MV-4-11 (cell line): ENCODE results near the gene RBM38.
A peak's percentile ranks its signal among the peaks of the same experiment; 100 is the strongest.

Source experiments
- DNase-seq: peaks from one replicate; lab custom pipeline; 2025; lab: John Stamatoyannopoulos, UW

Gene RBM38

DNA sequence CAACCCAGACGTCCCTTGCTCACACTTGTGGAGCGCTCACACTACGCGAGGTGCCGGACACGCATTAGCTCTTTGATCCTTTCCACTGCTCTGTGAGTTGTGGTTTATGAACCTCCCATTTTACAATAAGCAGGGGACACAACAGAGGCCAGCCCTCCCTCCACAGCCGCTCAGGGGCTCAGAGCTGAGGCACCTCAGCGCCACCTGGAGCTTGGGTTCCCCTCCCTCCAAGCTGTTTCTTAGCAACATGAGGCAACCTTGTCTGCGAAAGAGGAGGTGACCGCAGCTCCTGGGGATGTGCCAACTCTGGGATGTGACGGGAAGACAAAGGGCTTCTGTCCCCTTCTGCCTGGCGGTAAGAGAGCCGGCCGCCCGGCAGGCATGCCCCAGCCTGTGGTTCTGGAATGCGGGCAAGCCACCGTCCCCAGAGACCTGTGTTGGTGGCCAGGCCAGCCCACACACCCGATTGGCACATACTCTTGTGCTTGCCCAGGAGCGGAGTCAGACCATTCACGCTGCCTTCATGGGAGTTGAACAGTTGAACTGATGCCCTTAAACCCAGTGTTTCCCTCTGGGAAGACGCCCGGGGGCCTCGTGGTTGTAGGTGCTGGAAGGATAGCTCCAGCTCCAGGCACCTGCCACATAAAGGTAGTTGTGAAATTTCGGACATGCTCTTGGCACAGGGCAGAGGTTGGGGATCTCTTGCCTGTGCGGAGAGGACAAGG, 44.5 kb downstream of the RBM38 start:
- DNase-seq: peak; percentile 85

DNA sequence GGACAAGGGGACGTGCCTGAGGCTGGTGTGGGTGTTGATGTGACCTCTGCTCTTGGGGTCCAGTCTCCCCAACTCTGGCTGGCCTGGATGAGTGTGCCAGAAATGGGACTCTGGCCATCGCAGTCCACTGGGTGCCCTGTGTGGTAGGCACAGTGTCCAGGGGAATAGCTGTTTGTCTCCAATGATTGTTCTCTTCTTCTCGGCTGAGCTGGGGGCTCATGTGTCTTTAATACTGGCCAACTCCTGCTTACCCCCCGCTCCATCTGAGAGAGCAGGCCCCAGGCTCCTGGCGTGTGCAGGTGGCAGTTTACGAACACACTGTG, 45.0 kb downstream of the RBM38 start:
- DNase-seq: no peak

DNA sequence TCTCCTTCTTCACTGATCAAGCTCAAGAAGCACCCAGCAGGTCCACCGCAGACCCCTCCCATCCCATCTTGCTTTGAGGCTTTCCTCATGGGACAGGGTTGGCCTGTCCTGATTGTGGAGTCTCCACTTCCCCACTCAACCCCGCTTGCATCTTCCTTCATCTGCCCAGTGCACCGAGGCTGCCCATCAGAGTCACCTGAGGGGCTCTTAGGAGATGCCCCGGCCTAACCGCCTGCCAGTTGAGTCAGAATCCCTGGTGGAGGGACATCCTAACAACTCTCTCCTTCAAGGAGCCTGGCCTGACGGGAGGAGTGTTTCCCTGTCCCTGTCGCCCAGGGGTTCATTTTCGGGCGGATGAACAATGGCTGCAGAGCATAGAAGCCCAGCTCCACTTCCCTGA, 46.1 kb downstream of the RBM38 start:
- DNase-seq: no peak

DNA sequence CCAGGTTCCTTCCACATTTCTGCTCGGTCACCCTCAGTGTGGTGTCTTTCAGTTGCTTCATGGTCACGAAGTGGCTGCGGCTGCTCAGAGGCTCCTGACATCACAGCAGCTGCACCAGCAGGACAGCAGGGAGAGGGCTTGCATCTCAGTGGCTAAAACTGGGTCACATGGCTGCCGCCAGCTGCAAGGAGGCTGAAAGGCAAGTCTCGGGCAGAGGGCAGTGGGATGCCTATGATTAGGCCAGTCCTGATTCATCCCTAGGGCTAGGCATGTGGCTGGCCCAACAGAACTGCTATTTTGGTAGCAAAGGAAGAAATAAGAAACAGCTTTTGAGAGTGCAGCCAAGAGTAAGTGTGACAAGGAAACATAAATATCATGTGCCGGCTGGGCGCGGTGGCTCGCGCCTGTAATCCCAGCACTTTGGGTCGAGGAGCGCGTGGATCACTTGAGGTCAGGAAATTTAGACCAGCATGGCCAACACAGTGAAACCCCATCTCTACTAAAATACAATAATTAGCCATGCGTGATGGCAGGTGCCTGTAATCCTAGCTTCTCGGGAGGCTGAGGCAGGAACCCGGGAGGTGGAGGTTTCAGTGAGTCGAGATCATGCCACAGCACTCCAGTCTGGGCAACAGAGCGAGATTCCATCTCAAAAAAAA, 46.6 kb downstream of the RBM38 start:
- DNase-seq: no peak

DNA sequence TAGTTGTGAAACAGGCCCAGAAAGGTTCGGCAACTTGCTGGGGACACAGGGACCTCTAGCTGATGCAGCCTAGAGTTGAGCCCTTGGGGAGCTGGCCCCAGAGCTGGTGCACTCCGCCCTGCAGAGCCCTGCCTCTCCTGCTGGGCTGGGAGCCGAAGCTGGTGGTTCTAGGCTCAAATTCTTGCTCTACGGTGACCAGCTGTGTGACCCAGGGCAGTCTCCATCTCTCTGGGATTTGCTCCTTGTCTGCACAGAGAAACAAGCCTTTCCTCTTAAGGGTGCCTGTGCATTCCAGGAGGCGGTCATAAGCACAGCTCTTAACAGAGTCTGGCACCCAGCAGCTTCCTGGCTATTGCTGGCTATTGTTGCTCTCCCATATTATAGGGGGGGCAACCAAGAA, 47.4 kb downstream of the RBM38 start:
- no peak for DNase-seq

DNA sequence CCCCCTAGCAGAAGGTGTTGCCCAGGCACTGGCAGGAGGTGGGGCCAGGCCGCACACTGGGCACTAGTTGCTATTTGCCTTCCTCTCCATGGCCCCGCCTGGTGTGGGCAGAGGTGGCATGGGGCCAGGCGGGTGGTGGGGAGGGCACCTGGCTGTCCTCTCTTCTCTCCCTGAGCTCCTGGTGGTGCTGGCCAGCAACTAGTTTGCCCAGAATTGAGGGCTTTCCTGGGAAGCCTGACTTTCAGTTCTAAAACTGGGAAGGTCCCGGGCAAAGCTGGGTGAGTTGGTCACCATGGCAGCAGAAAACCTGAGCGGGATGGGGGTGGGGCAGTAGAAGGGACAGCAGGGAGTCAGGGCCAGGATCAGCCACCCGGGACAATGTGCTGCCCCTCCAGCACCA, 48.2 kb downstream of the RBM38 start:
- no peak for DNase-seq

DNA sequence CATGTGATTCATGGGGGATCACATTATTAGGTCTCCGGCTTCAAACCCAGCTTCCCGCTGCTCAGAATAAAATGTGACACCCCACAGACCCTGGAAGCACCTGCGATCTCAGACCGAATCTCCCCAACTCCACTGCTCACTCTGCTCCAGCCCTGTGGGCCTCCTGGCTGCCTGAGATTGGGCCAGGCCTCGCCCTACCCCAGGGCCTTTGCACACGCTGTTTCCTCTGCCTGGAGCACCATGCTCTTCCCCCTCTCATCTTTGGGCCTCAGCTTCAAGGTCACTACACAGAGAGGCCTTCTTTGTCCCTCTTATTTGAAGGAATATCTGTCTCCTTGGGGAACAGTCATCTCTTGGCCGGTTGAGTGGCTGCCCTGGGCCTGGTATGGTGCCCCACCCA, 48.8 kb downstream of the RBM38 start:
- no peak for DNase-seq

DNA sequence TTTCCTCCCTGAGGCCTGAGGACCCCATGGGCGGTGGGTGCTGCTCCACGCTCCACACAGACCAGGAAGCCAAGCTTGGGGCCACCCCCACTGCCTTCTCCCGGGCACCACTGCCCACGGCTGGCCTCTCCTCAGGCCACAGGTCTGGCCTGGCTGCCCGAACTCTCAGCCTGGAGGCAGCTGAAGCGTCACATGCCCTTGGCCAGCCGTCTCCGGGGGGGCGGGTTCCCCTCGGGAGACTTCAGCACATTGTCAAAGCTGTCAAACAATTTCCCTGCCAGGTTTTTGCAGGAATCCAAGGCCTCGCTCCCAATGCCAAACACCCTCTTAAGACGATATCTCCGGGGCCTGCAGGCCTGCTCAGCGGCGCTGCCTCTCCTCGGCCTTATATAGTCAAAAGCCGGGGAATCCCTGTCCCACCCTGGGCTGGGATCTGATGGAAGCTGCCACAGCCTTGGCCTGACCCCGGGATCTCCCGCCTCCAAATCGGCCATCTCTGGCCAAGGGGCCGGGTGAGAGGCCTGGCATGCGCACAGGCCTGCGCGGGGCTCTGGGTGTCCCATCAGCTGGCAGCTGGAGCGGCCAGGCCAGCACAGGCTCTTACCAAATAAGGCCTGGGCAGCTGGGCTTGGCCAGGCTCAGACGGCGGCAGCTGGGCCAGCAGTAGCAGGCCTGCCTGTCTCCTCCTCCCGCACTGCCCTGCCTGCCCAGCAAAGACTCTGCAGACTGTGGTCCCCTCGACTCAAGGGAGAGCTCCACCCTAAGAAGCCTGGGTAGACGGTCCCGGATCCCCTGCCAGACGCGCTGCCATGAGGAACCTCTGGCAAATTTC, 49.7 kb downstream of the RBM38 start:
- no peak for DNase-seq

DNA sequence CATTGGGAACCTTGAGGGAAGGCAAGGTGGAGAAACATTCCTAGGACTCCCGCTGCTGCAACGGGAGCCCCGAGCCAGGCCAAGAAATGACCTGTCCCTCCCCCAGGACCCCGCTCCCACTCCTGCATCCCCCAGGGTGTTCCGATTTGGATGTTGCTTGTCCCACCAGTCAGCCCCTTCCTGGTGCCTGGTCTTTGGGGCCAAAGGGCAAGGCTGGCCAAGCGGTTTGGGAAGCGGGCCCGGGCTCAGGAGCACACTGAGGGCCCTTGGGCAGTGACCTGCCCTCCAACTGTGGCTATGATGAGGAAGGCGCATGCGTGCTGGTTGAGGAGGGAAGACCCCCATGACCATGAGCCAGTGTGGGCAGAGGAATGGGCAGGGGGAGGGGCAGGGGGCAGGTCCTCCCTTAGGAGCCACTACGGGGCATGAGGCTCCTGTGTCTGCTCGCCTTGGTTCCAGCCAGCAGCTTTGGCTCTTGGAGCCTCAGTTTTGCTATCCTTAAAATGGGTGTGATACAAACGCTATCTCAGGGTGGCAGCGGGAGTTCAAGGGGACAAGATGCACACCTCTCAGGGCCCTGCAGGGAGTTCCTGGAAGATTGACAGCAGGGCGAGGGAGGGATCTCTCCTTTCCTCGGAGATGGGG, 50.4 kb downstream of the RBM38 start:
- DNase-seq: no peak

DNA sequence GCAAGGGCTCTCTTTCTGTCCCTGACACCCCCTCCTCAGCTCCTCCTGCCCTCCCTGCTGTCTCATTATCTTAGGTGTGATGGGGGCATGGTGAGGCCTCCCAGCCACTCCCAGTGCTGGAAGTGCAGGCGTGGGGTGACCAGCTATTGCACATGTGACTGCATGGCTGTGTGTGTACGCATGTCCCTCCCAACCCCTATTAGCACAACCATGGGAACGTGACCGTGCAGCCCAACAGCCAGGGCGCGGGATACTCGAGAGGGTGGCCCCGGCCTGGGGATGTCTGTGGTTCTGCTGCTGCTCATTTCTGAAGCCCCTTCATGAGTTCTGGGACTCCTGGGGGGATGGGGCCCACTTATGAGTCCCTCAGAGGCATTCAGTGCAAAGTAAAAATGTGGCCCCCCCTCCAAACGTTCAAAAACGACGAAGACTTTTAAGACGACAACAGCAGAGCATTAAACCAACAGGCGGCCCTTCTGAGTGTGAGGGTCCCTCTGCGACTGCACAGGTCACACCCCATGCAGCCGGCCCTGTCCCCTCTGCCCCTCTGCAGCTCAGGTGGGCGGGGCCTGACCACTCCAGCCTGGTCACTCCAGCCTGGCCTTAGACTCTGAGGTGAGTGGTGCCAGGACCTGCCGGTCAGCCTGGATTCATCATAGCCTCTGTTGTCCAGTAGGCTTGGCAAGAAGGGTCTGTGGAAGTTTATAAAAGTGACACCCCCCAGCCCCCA, 51.1 kb downstream of the RBM38 start:
- DNase-seq: no peak

DNA sequence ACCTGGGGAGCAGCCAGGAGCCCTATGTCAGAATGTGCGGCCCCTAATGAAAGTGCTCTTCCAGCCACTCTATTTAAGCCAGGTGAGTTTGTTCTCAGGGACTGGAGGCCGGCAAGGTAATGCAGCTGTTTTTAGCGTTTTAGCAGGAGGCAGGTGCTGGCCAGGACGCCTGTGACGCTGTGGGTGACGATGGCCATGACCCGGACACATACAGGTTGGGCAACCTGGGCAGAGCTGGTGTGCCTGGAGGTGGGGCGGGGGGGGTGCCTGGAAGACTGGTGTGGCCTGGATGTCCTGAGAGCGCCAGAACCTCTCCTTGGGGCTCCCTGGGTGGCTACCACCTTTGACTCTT, 51.7 kb downstream of the RBM38 start:
- DNase-seq: no peak

DNA sequence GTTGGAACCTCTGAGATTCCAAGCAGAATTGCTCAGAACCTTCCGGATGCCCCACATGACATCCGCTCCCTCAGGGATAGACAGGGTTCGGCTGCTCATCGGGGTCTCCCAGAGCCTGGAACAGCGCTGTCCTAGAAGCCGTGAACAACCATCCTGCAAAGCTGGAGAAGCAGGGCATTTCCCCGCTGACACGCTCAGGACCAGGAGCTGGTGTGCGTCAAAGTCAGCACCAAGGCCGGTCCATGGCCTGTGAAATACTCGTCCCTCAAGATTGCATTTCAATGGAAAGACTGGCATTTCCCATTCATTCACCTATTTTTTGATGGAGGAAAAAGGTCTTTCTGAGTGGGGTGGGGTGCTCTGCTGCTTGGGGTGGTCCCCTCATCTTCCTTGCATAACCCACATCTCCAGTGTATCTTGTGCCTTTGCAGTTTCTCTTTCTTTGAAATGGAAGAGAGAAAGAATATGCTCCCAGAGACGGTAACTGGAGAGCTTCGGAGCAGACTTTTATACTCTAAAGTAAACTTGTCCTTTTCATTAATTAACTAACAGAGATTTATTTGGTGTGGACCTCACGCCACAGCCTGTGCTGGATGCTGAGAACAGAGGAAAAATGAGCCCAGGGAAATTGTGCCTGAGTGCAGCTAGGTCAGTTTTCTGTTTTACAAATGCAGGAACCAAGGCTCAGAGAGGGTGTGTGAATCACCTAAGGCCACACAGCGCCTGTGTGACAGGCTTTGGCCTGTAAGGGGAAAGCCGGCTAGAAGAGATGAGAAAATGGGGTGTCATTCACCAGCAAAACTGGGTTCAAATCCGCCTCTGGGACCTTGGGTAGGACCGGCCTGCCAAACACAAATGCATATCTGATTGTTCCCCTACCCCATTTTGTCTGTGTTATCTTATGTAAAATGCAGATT, 52.4 kb downstream of the RBM38 start:
- no peak for DNase-seq

DNA sequence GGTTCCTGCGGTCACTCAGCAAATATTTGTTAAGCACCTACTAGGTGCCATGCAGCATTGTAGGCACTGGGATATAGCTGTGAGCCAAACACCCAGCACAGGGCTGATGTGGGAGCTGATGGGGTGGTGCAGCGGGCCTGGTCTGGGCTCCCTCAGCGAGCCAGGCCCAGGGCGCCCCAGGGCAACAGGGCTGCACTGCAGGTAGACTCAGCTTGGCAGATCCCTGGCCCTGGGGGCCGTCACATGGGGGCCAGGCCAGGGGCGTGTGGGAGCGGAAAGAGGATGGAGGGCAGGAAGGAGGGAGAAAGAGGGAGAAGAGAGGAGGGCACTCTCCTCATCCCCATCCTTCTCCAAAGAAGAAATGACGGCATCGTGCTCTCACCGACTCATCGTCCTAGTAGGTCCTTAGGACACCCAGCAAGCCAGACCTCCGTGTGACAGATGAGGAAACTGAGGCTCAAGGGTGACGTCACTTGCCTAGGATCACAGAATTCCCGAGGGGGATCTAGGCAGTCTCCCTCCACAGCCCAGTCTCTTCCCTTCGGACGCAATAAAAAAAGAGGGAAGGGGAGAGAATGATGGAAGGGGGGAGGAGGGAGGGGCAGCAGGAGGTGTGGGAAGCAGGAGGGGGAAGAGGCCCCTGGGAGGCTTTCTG, 53.3 kb downstream of the RBM38 start:
- no peak for DNase-seq

DNA sequence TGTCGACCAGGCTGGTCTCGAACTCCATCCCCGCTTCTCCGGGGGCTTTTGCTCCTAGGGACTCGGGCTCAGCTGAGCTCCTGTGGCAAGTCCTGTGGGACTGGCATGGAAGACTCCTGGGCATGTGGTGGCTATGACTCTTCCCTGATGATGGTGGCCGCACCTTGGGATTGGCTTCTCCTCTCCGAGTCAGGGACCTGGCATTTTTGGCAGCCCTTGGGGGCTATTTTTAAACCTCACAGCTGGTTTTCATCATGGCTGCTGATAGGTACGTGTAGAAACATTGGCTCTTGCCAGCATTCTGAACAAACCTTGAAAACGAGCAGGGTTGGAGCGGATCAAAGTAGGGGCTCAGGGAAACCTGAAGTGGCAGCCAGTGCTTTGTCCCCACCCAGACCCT, 54.1 kb downstream of the RBM38 start:
- DNase-seq: no peak

DNA sequence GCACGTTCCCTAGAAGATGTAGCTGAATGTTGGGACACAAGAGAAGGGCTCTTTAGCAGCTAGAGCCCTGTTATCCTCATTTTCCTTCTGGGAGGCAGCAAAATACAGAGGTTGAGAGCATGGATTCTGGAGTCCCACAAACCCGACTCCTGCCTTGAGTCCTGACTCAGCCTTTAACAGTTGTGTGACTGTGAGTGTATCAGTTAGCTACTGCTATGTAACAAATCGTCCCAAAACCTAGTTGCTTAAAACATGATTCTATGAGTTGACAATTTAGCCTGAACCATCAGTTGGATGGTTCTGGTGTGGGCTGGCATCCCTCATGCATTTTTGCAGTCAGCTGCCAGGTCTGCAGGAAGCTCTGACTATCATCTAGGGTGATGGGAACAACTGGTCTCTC, 54.6 kb downstream of the RBM38 start:
- no peak for DNase-seq

DNA sequence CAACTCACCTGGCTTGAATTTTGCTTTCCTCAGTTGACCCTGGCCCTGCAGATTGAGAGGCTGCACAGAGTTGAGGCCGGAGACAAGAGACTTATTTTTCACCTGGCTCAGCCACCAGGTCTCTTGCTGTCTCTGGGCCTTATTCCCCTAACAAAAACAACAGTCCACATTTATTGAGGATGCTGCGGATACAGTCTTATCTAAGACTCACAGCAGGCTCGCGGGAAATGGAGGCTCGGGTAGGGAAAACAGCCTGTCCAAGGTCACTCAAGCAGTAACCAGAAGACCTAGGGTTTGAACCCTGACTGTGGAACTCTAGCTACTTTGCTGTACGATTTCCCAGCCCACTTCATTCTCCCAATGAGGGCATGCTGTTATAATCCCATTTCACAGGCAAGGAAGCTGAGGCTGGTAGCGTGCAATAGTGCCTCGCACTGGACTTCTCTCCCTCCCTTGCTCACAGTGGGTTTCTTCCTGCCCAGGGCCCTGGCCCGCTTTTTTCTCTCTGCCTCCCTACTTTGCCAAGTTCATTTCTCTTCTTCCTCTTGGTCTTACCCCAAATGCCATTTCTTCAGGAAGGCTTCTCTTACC, 57.7 kb downstream of the RBM38 start:
- DNase-seq: no peak

DNA sequence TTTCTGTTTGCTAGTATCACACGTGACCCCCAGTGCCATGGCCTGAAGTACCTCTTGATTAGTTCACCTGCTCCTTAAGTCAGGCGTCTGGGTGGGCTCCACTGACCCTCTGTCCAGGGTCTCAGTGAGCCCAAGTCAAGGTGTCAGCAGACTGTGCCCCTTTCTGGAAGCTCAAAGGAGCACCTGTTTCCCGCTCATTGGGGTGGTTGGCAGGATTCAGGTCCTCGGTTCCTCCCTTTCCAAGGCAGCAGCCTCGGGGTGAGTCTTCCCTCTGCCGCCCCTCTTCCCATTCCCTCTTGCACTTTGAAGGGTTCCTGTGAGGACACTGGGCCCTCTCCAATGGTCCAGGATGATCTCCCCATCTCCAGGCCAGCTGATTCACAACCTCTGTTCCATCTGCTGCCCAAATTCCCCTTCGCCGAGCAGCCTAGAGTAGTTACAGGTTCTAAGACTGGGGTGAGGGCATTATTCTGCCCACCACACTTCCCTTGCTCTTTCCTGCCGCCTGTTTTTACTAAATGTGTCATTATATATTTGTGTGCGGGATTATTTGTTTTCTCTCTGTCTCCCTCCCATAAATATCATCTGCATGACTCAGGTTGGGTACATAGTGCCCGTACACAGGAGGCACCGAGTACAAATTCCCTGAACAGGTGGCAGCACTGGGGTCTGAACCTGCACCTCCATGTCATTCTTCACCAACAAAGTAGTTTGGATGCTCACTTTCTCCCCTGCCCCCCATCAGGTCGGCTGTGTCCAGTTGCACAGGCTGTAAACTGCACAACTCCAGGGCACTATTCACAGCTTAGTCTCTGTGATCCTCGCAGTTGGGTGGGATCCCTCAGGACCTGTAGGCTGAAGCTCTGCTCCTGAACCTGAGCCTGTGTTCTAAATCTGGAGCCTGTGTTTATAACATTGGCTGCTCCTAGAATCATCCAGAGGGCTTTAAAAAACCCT, 58.5 kb downstream of the RBM38 start:
- no peak for DNase-seq

DNA sequence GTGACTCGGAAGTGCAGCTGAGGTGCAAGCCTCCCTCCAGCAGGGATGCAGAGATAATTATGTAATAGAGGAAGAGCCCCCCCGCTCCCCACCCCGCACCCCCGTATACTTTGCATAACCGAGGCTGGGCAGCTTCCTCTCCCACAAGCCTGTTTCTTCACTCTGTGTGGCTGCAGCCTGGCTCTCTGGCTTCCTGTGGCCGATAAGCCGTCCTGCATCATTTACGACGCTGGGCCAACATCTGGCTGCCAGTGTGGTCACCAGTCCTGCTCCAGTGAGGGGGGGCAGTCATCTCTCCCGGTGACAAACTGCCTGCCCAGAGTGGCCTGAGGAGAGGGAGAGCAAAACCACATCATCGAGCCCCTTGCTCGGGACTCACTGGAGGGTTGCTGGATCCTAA, 59.2 kb downstream of the RBM38 start:
- DNase-seq: peak; percentile 98

DNA sequence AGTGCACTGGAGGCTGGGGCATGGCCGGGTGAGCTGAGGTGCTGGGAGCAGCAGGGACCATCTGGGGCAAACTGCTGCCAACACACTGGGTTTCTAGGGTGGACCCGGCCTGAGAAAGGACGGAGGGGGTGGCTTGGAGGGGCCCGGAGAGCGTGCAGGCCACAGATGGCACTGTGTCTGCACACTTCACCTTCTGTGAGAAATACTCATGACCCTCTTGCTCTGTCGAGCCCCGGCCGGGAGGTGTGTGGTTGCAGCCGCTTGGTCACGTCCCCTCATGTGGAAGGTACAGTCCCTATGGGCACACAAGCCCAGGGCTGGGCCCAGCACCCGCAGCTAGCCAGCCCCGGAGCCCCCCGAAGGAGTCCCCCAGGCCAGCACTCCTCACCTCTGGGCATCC, 59.7 kb downstream of the RBM38 start:
- DNase-seq: peak; percentile 45
